Right lobe of liver (tissue), 4 donors: ENCODE measurements around the gene NDUFB2.

Experiments used
- POLR2A ChIP-seq: fragments of 450-650 bp; IDR thresholded peaks from one replicate; pipeline ENCODE4 v1.6.1; 2017; ENCODE audit warnings: antibody characterized with exemption, mild to moderate bottlenecking
- TF ChIP-seq, protein P1 (sequence below), 4 donors: fragments of 200-600 bp in 3 of 4; fragments of 450-650 bp in 1 of 4; IDR thresholded peaks; one replicate each; pipeline versions ENCODE4 v1.5.1 to v1.8.0; 2016 to 2022; ENCODE audit warnings: antibody characterized with exemption in 4 of 4, mild to moderate bottlenecking in 2 of 4
- donor health status: DM: no; HTN: no; CAD: no.
- donor health status: DM: no; HTN: no; CAD: no.
- donor health status: DM: no; HTN: yes; CAD: no.

DNA sequence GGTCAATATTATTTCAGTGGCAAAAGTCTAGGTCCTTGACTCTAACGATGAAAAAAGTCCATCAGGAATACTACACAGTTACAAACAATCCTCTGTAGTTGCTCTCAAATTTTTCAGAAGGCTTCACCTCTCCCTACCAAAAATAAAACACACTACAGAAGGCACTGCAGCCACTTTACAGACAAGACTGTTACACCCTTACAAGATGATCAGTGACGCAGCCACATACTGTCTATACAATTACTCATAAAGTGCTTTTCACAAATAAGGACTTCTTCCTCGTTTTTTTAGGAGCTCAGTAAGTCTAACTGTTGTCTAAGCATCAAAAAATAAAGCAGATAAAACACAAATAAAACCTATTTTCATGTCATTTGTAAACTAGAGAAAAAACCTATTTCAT, 27.1 kb downstream of the NDUFB2 start:
- TF ChIP-seq, protein P1, sequence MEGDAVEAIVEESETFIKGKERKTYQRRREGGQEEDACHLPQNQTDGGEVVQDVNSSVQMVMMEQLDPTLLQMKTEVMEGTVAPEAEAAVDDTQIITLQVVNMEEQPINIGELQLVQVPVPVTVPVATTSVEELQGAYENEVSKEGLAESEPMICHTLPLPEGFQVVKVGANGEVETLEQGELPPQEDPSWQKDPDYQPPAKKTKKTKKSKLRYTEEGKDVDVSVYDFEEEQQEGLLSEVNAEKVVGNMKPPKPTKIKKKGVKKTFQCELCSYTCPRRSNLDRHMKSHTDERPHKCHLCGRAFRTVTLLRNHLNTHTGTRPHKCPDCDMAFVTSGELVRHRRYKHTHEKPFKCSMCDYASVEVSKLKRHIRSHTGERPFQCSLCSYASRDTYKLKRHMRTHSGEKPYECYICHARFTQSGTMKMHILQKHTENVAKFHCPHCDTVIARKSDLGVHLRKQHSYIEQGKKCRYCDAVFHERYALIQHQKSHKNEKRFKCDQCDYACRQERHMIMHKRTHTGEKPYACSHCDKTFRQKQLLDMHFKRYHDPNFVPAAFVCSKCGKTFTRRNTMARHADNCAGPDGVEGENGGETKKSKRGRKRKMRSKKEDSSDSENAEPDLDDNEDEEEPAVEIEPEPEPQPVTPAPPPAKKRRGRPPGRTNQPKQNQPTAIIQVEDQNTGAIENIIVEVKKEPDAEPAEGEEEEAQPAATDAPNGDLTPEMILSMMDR (IDR thresholded peaks at IDR 0.05) = no peak
- no peak for TF ChIP-seq POLR2A
